HepG2 (cell line): Measurements from ENCODE around the gene NPAS2. TPM values are rescaled to one million over a fixed set of nuclear protein-coding genes. Genes with fewer than 3 reads are reported as not detected.
A peak's percentile ranks its signal among the peaks of the same experiment; 100 is the strongest.

Experiments
- AKAP8 ChIP-seq: sonication (generic); formaldehyde crosslinking; IDR thresholded peaks from 2 replicates; pipeline ENCODE4 v1.5.1; 2020; ENCODE audit warnings: mild to moderate bottlenecking, missing genetic modification reagents
- GTF3A ChIP-seq: sonication (generic); formaldehyde crosslinking; conservative IDR thresholded peaks from 2 replicates; pipeline ENCODE4 v1.4.0; 2020; ENCODE audit warnings: mild to moderate bottlenecking, missing genetic modification reagents
- HDAC1 ChIP-seq: sonication (generic); formaldehyde crosslinking; IDR thresholded peaks from 2 replicates; pipeline ENCODE4 v1.5.1; 2020; ENCODE audit warnings: mild to moderate bottlenecking, missing genetic modification reagents
- KIAA2018 ChIP-seq: sonication (generic); formaldehyde crosslinking; IDR thresholded peaks from 2 replicates; pipeline ENCODE4 v1.5.0; 2020; ENCODE audit warnings: mild to moderate bottlenecking, missing genetic modification reagents, borderline replicate concordance
- MLLT10 ChIP-seq: sonication (generic); formaldehyde crosslinking; IDR thresholded peaks from 2 replicates; pipeline ENCODE4 v1.4.0; 2020; ENCODE audit warnings: missing genetic modification reagents
- MTA1 ChIP-seq: sonication (generic); formaldehyde crosslinking; IDR thresholded peaks from 2 replicates; pipeline ENCODE4 v1.4.0; 2020; ENCODE audit warnings: missing genetic modification reagents, mild to moderate bottlenecking, borderline replicate concordance
- MTF2 ChIP-seq: sonication (generic); formaldehyde crosslinking; IDR thresholded peaks from 2 replicates; pipeline ENCODE4 v1.5.0; 2020; ENCODE audit warnings: missing genetic modification reagents, borderline replicate concordance
- MXD1 ChIP-seq: sonication (generic); formaldehyde crosslinking; IDR thresholded peaks from 2 replicates; pipeline ENCODE4 v1.4.0; 2020; ENCODE audit warnings: mild to moderate bottlenecking, missing genetic modification reagents
- POGK ChIP-seq: sonication (generic); formaldehyde crosslinking; conservative IDR thresholded peaks from 2 replicates; pipeline ENCODE4 v1.8.0; 2022; ENCODE audit warnings: mild to moderate bottlenecking, moderate library complexity, missing genetic modification reagents
- SMAD3 ChIP-seq: sonication (generic); formaldehyde crosslinking; IDR thresholded peaks from 2 replicates; pipeline ENCODE4 v1.4.0; 2020; ENCODE audit warnings: missing genetic modification reagents
- TAF15 ChIP-seq: fragments of 200-400 bp; formaldehyde crosslinking; IDR thresholded peaks from one replicate; pipeline ENCODE4 v1.6.1; 2018; ENCODE audit warnings: mild to moderate bottlenecking, low read depth, low read length; ENCODE audit not compliant: poor library complexity, severe bottlenecking
- TEF ChIP-seq: sonication (generic); formaldehyde crosslinking; IDR thresholded peaks from 2 replicates; pipeline ENCODE4 v1.5.0; 2020; ENCODE audit warnings: missing genetic modification reagents
- TP53 ChIP-seq: sonication (generic); formaldehyde crosslinking; conservative IDR thresholded peaks from 2 replicates; pipeline ENCODE4 v1.4.0; 2020; ENCODE audit warnings: missing genetic modification reagents
- ZMYM3 ChIP-seq: sonication (generic); formaldehyde crosslinking; IDR thresholded peaks from 2 replicates; pipeline ENCODE4 v1.5.1; 2020; ENCODE audit warnings: mild to moderate bottlenecking, missing genetic modification reagents
- ZNF121 ChIP-seq: sonication (generic); formaldehyde crosslinking; IDR thresholded peaks from 2 replicates; pipeline ENCODE4 v1.5.0; 2020; ENCODE audit warnings: mild to moderate bottlenecking, missing genetic modification reagents
- ZNF501 ChIP-seq: sonication (generic); formaldehyde crosslinking; IDR thresholded peaks from 2 replicates; pipeline ENCODE4 v1.5.1; 2020; ENCODE audit warnings: mild to moderate bottlenecking, moderate library complexity, missing genetic modification reagents
- ZNF547 ChIP-seq: sonication (generic); formaldehyde crosslinking; IDR thresholded peaks from 2 replicates; pipeline ENCODE4 v1.5.1; 2020; ENCODE audit warnings: mild to moderate bottlenecking, missing genetic modification reagents
- ZNF772 ChIP-seq: sonication (generic); formaldehyde crosslinking; IDR thresholded peaks from 2 replicates; pipeline ENCODE4 v1.5.0; 2020; ENCODE audit warnings: mild to moderate bottlenecking, missing genetic modification reagents
- ZNF792 ChIP-seq: IDR thresholded peaks from 2 replicates; pipeline ENCODE4 v1.6.1; 2016
- polyA plus RNA-seq, 8 experiments: library from polyadenylated mRNA; depleted of rRNA in 3 of 8; stranded (reverse) in 7 of 8; unstranded in 1 of 8; fragments of >200 nt; fragmentation: Illumina TruSeq in 4 of 8; extraction: Trizol in 4 of 8; gene quantifications; 2 replicates each; pipeline versions ENCODE4 v1.2.1 to v1.2.3, GENCODE V29; 2011 to 2016; ENCODE audit warnings: low read depth in 4 of 8, missing spikeins in 1 of 8, mixed read lengths in 1 of 8; ENCODE audit not compliant: insufficient read depth in 1 of 8
- total RNA-seq, 5 experiments: library from RNA; depleted of rRNA; stranded (reverse); fragments of >200 nt; fragmentation: Illumina TruSeq; extraction: Trizol; gene quantifications; 2 replicates each; pipeline ENCODE4 v1.2.3, GENCODE V29; 2016; ENCODE audit warnings: low read depth in 1 of 5

NPAS2 gene
- total and polyA plus RNA-seq, 2 of the 13 experiments (the other 11 are each of a cell fraction or from before 2014, with no cell fraction given) = 14.8 to 37.5 TPM

GRCh38 chr2:100820523-100821254 is 750 bp downstream of the NPAS2 start (continued):
- 0 out of 2 replicates have a peak, but pooled peaks have one; percentile 34 for TF ChIP-seq TP53 (CRISPR knock-in tag)
- TF ChIP-seq MXD1 (CRISPR knock-in tag) = peak; percentile 56; the same call in 1 of the 2 replicates
- TF ChIP-seq ZNF772 (CRISPR knock-in tag) = peak; percentile 44; the same call in 1 of the 2 replicates
- TF ChIP-seq KIAA2018 (CRISPR knock-in tag) = no peak
- TF ChIP-seq HDAC1 (CRISPR knock-in tag) = peak; percentile 25; the same call in 1 of the 2 replicates
- no peak for TF ChIP-seq SMAD3
- TF ChIP-seq GTF3A (CRISPR knock-in tag) = no peak
- peak; percentile 50 for TF ChIP-seq ZMYM3 (CRISPR knock-in tag)
- peak; percentile 88 for TF ChIP-seq AKAP8 (CRISPR knock-in tag)
- TF ChIP-seq ZNF792 (CRISPR knock-in tag) = no peak
- TF ChIP-seq POGK = peak; percentile 70; the same call in 1 of the 2 replicates
- TF ChIP-seq MTF2 (CRISPR knock-in tag) = no peak
- no peak for TF ChIP-seq MLLT10
- TF ChIP-seq ZNF501 = 0 out of 2 replicates have a peak, but pooled peaks have one; percentile 19
- TF ChIP-seq ZNF547 (CRISPR knock-in tag) = no peak; the same call in 1 of the 2 replicates
- peak; percentile 45 for TF ChIP-seq TAF15
- TF ChIP-seq MTA1 = peak; percentile 30; the same call in 1 of the 2 replicates
- no peak for TF ChIP-seq ZNF121
- TF ChIP-seq TEF (CRISPR knock-in tag) = no peak
